ENCODE measurements around the gene APOL4.
"Not testable (repeated sequence)": the region's sequence is repeated elsewhere in the genome, so short reads cannot be mapped to it uniquely, and the experiment has no call there.

The APOL4 gene

DNA sequence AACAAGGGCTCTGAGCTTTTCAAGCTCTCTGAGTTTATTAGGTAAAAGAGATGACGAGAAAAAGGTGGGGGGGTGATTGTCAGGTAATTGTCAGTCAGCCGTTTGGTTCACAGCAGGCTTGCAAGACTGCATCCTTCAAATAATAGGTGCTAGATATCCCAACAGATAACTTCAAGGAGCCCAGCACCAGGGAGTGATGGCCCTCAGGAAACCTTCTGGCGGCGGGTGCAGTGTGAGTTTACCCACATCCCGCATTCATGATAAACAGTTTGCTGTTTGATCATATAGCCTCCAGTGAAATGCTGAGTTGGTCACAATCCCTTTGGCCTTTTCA, 39.8 kb downstream of the APOL4 start:
- not testable (repeated sequence) for DNase-seq

DNA sequence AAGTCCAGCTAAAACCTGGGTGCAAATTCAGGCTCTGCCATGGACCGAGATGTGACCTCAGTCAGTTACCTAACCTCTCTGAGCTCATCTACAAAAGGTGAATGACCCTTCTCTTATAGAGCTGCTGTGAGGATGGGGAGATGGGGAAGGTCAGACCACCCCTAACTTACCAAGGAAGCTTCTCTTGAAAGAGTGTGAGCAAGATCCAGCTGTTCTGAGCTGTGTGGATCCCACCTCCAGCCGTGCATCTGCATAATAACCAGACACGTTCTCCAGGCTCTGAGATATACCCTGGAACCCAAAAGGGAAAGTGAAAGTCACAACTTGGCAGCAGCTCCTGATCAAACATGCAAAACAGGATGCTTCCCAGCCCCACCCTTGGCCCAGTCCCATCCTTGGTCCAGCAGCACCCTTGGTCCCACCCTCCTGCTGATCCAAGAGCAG, 41.1 kb downstream of the APOL4 start, which contains the start of gene APOL3:
TSS of gene APOL3 (minus strand) at position 257 of the 444 bp plus-strand sequence. CDS start 11,700 bp downstream, outside the sequence.
- intact Hi-C loops (cut with DNase I), result no loop called here
- no peak for DNase-seq

More for the DNA sequence above, 39.8 kb downstream of the APOL4 start:
- intact Hi-C loops (cut with DNase I), result not testable (repeated sequence)

DNA sequence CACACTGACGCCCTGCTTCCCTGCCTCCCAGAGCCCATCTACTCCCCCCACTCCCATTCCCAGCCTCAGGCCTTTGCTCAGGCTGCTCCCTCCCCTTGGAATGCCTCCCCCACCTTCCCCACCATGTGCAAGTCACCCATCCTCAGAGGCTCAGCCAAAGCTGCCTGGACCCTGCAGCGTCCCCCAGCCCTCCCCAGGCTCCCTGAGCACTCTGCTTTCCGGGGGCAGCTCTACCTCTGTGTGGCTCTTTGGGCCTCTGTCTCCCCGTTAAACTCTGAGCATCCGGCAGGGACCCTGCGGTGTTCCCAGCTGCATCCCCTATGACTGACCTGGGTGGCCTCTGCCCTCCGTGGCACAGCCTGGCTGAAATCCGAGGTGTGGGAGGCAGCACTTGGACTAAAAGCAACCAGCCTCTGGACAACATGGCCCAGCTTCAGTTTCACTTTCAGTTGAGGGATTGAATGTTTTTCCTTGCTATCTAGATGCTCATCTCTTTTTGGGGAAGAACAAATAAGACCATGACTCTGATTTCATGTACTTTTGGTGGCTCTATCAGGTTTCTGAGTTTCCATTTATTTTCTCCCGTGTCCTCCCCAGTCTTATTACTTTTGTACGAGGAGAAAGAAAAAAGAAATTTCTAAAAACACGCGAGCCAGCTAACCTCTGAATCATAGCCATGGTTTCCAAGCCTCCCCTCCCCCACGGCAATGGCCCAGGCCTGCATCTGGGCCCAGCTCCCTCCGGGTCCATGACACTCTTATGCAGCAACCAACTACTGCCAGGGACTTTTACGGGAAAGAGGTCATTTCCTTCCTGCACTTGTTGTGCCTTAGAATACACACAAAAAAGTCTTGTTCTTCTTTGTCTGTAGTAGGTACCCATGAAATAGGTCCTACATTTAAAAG, 44.8 kb downstream of the APOL4 start:
- DNase-seq, result peak in 9 of 10 donors; percentile 37 to 93 (median 72)
- intact Hi-C loops (cut with DNase I), result no loop called here

DNA sequence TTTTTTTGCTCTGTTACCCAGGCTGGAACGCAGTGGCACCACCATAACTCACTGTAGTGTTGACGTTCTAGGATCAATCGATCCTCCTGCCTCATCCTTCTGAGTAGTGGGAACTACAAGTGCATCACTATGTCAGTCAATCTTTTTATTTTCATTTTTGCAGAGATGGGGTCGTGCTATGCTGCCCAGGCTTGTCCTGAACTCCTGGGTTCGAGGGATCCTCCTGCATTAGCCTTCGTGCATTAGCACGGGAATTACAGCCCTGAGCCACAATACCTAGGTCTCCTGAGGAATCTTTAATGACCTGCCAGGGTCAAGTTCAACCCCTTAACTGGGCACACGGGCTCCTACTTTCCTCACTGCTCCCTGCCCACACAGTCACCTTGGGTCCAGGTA, 45.5 kb downstream of the APOL4 start:
- DNase-seq, result no peak
- intact Hi-C loops (cut with DNase I), result no loop called here

DNA sequence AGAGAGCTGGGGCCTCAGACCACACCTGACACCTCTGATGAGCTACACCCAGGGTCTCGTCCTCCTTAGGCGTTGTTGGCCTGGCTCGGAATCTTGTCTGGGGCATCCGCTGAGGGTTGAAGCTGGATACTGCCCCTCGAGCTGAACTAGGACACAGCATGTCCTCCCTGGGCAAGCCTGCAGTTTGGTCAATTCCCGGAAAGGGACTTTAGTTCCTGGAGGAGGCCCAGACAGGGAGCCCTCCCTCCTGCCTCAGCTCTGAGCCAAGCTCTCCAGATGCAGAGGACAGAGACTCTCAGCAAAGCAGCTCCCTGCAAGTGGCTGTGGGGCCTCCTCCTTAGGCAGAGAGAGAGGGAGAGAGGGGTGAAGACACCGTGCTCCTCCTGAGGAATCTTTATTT, 45.9 kb downstream of the APOL4 start:
- DNase-seq, result peak in 5 of 10 donors; percentile 28 to 91 (median 39)
- intact Hi-C loops (cut with DNase I), result no loop called here

DNA sequence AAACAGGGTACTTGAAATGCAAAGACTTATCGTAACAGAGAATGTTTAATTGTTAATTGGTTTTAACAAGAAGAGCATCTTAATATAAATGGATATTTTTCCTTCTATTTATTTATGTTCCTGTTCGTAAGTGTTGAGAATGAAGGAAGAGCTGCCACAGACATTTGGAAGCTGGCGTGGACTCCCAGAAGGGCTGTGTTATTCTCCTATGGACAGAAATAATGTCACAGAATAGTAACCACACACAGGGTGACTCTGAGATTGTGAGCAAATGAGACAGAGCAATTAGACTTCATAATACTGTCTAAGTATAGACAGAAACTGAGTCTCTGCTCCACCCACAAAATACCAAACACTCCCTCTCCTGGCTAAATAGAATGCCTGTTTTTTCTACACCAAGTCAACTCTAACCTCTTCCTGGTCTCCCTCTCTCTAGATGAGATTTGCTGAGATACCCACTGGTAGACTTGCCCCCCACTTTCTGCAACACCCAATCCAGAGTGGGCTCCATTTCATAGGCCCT, 47.1 kb downstream of the APOL4 start:
- DNase-seq, result no peak
- intact Hi-C loops (cut with DNase I), result no loop called here

DNA sequence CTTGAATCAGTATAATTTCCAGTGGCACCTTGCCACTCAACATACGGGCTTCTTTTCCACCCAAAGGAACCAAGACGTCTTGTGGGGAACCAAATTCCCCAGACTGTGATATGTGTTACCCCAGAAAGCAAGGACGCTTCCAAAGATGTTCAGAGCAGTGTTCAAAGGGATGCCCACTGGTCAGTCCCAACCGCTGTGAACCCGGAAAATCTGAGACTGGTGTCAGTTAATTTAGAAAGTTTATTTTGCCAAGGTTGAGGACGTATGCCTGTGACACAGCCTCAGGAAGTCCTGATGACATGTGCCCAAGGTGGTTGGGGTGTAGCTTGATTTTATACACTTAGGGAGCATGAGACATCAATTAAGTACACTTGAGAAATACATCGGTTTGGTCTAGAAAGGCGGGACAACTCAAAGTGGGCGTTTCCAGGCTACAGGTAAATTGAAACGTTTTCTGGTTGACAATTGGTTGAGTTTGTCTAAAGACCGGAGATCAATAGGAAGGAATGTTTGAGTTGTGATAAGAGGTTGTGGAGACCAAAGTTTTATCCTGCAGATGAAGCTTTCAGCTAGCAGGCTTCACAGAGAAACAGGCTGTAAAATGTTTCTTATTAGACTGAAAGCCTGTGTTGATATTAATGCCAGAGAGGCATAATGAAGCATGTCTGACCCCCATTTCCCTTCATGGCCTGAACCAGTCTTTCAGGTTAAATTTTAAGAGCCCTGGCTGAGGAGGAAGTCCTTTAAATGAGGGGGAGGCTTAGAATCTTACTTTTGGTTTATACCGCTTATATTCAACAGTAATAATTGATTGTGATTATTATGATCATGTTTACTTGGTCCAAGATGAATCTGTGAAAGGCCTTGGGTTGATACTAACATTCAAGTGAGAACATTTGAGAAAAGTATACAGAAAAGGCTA, 47.8 kb downstream of the APOL4 start:
- intact Hi-C loops (cut with DNase I), result no loop called here
- DNase-seq, result no peak

DNA sequence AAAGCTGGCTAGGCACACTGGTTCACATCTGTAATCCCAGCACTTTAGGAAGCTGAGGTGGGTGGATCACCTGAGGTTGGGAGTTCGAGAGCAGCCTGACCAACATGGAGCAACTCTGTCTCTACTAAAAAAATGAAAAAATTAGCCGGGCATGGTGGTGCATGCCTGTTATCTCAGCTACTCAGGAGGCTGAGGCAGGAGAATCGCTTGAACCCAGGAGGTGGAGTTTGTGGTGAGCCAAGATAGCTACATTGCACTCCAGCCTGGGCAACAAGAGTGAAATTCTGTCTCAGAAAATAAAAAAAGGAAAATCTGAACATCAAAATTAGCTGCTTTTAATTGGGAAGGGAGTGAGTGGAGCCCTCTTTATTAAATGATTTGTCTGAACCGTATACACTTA, 48.8 kb downstream of the APOL4 start:
- DNase-seq; intact Hi-C loops (cut with DNase I): not testable (repeated sequence)

DNA sequence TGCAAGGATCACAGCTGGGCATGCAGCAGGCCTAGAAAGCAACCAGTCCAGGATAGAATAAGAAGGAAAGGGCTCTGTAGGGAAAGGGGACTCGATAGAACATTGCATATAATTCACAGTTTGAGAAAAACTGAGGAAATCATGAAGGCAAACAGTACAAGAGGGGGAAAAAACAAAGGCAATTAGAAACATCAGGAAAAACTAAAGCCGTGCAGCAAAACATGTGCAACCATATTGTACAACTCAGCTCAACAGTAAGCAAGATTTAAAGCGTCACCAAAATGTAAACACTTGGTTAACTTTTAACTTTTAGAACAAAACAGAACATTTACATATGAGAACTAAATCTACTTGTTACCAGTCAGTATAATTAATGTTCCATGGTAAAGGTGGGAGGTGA, 49.5 kb downstream of the APOL4 start:
- DNase-seq, result no peak
- intact Hi-C loops (cut with DNase I), result no loop called here

DNA sequence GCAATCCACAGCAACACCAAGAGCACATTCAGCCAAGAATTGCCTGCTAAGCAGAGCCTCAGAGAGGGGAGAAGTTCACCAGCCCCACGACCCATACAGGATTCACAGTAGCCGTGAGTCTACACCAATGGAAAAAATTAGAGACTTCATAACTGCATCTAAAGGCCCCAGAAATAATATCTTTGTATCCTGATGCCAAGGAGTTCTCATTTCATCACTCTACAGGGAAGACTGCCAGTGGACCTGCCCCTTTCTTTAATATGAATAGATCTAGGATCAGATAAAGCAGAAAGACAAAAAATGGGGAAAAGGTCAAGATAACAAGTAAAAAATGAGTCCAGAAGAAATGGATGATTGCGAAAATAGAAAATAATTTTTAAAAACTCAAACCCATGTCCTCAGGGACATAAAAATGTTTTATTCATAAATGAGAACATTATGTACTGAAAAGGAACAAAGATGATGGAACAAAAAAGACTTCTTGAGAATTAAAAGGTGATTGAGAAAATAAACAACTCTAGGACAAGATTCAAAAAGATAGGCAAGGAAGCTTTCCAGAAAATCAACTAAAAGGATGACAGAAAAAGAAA, 50.5 kb downstream of the APOL4 start:
- intact Hi-C loops (cut with DNase I), result no loop called here
- DNase-seq, result no peak

DNA sequence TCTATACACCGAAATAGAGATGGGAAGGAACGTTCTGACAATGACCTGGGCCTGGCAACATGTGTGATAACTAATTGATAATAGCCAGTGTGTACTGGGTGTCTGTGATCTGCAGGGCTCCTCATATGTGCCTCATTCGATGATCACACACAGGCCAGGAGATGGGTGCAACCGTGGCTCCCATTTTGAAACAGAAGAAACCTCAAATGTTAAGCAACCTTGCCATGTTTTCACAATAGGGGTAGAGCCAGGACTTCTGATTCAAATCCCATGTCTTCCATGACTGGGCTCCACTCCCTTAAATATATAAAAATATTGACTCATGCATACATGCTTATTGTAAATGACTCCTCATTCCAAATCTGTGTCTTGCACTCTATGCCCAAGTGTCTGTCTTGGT, 52.2 kb downstream of the APOL4 start:
- intact Hi-C loops (cut with DNase I), result loop anchor here (5.0 kb wide), 1 partner anchor 73 kb away; no protein-coding TSS in a partner anchor
- no peak for DNase-seq

DNA sequence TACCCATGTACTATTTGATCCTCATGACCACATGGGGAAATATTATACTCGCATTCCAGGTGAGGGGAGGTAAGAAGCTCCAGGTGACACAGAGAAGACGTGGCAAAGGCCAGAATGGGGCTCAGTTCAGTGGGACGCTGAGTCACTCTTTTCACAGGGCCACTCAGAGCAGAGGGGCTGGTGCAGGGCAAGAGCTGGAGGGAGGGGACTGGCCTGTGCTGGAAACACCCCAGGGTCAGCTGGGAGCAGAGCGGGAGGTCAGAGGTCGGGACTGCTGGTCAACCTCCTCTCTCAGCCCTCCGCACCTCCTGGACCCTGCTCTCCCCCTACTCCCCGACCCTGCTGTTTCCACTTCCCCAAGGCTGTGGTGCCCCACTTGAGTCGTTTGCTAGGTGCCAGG, 53.2 kb downstream of the APOL4 start:
- intact Hi-C loops (cut with DNase I), result loop anchor here (5.0 kb wide), 1 partner anchor 74 kb away; no protein-coding TSS in a partner anchor
- DNase-seq, result peak in 1 of 10 donors; percentile 32

DNA sequence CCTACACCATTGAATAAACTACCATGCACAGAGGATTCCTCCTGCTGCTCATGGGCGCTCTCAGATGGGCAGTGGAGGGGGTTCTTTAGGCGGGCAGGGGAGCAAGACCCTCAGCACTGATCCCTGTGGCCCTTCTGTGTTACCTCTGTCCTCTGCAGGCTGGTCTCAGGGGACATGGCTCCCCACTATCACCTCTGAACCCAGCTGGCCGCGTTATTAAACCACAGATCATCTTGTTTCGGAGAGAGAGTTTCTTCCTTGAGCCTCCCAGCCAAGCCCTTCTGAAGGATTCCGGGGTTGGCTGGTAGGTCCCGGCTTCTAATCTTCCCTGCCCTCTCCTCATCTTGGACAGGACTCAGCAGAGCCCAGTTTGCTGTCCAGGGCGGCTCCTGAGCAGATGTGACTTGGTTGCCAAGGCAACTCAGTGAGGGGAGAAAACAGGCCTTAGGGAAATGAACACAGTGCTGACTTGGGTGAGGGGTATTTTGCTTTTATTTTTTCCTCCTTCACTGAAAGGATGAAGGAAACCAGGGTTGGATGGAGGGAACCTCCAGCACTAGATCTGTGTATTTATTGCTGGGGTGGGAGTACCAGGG, 54.3 kb downstream of the APOL4 start:
- intact Hi-C loops (cut with DNase I), result loop anchor here (5.0 kb wide), 1 partner anchor 75 kb away; no protein-coding TSS in a partner anchor
- DNase-seq, result peak in 1 of 10 donors; percentile 54

DNA sequence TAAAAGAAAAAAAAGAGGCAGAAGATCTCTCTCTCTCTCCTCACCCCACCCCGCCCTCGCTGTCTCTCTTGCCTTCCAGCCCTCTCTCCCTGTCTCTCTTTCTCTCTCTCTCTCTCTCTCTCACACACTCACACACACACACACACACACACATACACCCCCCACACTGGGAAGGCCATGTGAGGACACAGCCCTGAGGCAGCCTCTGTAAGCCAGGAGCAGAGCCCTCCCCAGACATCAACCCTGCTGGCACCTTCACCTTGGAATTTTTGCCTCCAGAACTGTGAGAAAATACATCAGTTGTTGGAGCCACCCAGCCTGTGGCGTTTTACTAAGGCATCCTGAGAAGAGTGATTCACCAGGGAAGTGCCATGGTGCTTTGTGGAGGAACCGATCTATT, 55.7 kb downstream of the APOL4 start:
- peak in 1 of 10 donors; percentile 36 for DNase-seq
- intact Hi-C loops (cut with DNase I), result loop anchor here (2.0 to 5.0 kb wide), 3 partner anchors 35 to 141 kb away; no protein-coding TSS in a partner anchor

DNA sequence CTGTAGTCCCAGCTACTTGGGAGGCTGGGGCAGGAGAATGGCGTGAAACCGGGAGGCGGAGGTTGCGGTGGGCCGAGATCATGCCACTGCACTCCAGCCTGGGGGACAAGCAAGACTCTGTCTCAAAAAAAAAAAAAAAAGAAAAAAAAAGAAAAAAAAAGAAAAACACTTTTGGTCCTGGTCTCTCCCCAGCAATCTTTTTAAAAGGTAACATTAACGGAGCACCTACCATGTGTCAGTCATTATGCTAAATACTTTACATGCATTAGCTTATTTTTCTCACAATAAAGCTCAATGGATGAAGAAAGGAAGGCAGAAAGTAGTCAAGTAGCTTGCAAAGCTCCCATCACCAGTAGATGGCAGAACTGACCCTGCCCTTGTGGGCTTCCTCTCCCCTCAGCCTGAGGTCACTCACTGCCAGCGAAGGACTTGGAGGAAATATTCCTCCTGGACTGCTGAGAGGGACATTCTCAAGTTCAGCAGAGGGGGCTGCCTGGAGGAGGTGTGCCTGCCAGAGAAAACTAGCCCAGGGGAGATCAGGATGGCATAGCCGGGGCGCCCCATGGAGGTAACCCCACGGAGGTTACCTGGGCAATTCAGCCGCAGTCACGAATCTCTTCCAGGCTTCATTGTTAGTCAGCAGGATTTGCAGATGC, 56.6 kb downstream of the APOL4 start:
- peak in 7 of 10 donors; percentile 56 to 95 (median 62) for DNase-seq
- intact Hi-C loops (cut with DNase I), result loop anchor here (2.0 to 5.0 kb wide), 3 partner anchors 36 to 142 kb away; no protein-coding TSS in a partner anchor

DNA sequence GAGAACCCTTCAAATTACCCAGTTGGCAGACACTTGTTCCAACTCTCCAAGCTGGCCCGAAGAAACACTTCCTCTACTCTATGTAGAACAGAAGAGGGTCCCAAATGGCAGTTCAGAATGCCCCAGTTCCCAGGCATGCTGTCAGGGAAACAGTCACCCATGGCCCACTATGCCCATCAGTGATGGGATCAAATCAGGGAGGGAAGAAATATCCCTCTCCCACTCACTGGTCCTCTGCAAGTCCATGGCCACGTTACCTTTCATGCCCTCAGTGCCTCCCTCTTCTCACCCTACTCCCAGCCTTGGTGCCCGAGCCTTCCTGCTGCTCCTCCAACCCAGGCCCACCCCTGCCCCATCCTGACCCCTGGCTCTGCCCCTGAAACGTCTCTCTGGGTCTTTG, 57.7 kb downstream of the APOL4 start:
- intact Hi-C loops (cut with DNase I), result loop anchor here (2.0 kb wide), 2 partner anchors 37 to 143 kb away; no protein-coding TSS in a partner anchor
- no peak for DNase-seq

DNA sequence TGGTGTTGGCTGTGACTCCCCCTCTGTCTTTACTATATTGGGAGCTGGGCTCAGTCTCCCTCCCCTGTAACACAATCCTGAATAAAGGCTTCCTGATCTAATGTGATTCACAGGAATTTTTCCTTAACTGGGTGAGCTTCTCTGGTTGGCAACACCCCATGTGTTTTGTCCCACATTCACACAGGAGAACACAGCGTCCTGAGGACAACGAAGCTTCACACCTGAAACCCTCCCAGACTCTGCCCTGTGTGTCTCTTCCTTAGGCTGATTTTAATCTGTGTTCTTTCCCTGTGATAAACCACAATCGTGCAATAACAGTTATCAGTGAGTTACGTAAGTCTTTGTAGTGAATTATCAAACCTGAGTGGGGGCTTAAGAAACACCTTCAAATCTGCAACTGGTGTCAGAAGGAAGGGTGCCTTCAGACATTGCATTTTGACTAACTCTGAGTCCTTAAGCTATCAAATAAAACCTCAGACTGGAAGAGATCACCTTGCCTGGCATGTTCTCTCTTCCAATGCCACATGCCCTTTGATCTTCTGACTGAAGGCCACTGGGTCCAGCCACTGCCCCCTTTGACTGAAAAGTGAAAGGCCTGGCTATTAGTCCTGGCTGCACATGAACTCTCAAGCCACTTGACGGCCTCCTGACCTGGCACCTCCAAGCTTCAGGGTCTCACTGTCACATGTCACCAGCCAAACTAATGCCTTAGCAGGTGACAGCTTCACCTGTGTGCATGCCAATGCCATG, 58.4 kb downstream of the APOL4 start:
- intact Hi-C loops (cut with DNase I), result no loop called here

DNA sequence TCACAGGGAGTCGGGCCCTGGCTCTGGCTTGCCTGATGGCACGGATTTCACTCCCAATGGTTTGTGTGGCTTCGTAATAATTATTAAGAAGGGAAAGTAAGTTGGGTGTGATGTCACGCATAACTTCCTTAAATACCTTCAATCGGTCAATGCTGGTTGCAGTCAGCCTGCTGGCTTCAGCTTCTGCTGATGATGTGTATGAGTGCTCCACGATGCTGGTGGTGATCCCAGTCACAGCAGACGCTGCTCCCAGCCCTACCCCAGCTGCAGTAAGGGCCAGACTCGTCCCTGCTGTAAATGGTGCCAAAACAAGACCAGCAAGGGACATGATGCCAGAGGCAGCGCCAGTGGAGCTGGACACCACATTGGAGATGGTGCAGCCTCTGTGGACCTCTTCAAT, 60.1 kb downstream of the APOL4 start:
- no peak for DNase-seq
- intact Hi-C loops (cut with DNase I), result no loop called here

More for the DNA sequence above, 58.4 kb downstream of the APOL4 start:
- DNase-seq, result no peak
